Urinary bladder (tissue), 4 donors: ENCODE results near the gene GPS1. TPM values are rescaled to one million over a fixed set of nuclear protein-coding genes. Genes with fewer than 3 reads are reported as not detected.

Experiments
- DNase-seq: peaks from one replicate; pipeline ENCODE4 v3.0.0-alpha.2; 2015; ENCODE audit errors: extremely low spot score
- H3K27ac ChIP-seq: one replicate; pipeline ENCODE4 v1.5.1; 2013; ENCODE audit warnings: low read depth, mild to moderate bottlenecking, moderate library complexity
- H3K36me3 ChIP-seq: one replicate; pipeline ENCODE4 v1.6.1; 2013; ENCODE audit warnings: mild to moderate bottlenecking, moderate library complexity; ENCODE audit not compliant: insufficient read depth
- H3K4me1 ChIP-seq: one replicate; pipeline ENCODE4 v1.6.1; 2013; ENCODE audit warnings: mild to moderate bottlenecking, moderate library complexity; ENCODE audit not compliant: insufficient read depth
- H3K4me3 ChIP-seq: one replicate; pipeline ENCODE4 v1.5.1; 2013; ENCODE audit warnings: low read depth, low read length
- WGBS: extraction: QIAGEN DNeasy Blood & Tissue Kit; methylation state at CpG from one replicate; pipeline ENCODE4 v1.1.7; 2013; 5-methylcytosine and 5-hydroxymethylcytosine counted together
- polyA plus RNA-seq: library from polyadenylated mRNA; stranded (reverse); fragments of 200-250 nt; gene quantifications from one replicate; pipeline ENCODE4 v1.2.3, GENCODE V29; 2013
- total RNA-seq: library from RNA; depleted of rRNA; stranded (reverse); fragments of >200 nt; gene quantifications from one replicate; pipeline ENCODE4 v1.2.3, GENCODE V29; 2014
- donor health status: healthy with polysubstance abuse.
- donor health status: healthy.

GPS1 gene
- total and polyA plus RNA-seq, 2 donors: 37.3 to 95.4 TPM

DNA sequence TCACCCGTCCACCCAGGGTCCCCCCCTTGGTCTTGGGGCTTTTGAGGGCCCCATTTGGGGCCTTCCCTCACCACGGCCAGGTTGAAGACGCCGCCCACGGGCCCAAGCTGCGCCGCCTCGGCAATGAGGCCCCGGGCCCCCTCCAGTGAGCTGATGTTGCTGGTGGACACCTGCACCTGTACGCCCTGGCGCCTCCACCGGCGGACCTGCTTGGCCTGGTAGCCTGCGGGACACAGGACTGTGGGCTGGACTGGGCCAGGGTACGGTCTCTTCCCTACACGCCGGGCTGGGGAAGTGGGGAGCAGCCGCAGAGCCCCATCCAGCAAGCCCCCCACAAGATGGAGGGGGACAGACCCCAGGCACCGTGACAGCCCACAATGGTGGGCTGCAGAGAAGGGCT, 30.8 kb downstream of the GPS1 start:
- WGBS: 94% methylated on average over 19 of the region's 19 CpGs
- Histone ChIP-seq H3K4me3 (no peak overlapping the region), H3K4me1 (no peaks in the 10 kb centered on the region), H3K27ac (no peak overlapping the region), H3K36me3 (peaks cover 35% of the 10 kb centered on the region)
- no peak for DNase-seq

DNA sequence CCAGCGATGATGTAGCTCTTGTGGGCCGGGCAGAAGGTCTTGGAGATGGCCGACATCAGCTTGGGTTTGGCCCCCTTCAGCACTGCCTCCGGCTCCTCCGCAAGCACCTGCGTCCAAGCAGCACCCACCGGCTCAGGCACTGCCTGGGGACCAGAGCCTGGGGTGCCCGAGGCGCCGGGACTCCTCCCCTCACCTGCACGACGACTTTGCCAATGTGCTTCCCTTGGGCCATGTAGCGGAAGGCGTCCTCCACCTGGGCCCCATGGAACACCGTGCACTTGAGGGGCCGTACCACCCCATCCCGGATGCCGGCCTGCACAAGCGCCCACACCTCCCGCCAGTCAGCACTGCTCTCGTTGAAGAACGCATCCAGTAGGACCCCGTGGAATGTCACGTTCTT, 31.3 kb downstream of the GPS1 start:
- Histone ChIP-seq H3K4me3 (no peak overlapping the region), H3K27ac (no peak overlapping the region), H3K36me3 (peaks cover 36% of the 10 kb centered on the region), H3K4me1 (no peaks in the 10 kb centered on the region)
- 93% methylated on average over 24 of the region's 24 CpGs for WGBS
- DNase-seq: no peak

DNA sequence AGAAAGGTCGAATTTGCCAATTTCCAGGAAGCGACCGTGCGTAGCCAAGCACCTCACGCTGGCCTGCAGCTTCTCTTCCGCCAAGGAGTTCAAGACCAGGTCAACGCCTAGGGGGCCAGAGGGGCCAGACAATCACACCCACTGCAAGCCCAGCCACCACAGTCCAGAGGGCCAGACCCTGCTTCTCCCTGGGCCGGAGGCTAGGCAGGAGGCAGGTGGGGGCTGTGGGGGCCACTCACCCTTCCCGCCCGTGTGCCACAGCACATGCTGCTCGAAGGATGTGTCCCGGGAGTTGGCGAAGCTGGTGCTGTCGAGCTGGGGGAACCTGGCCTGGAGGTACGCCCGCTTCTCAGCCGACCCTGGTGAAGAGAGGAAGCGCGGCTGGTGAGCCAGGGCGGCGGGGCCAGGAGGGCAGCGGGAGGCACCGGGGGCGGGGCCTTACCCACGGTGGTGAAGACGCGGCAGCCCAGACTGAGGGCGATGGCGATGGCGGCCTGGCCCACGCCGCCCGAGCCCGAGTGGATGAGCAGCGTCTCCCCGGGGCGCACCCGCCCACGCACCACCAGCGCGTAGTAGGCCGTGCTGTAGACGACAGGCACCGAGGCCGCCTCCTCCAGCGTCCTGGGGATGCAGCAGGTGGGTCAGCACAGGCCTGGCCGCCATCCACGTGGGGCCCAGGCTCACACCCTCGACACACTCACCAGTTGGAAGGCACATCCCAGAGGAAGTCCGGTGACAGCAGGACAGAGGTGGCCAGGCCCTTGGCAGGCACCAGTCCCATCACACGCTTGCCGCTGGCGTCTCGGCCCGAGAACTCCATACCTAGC, 32.0 kb downstream of the GPS1 start:
- Histone ChIP-seq H3K27ac (no peak overlapping the region), H3K36me3 (peaks cover 36% of the 10 kb centered on the region), H3K4me1 (no peaks in the 10 kb centered on the region), H3K4me3 (no peak overlapping the region)
- DNase-seq: no peak
- WGBS: 93% methylated on average over 55 of the region's 55 CpGs

DNA sequence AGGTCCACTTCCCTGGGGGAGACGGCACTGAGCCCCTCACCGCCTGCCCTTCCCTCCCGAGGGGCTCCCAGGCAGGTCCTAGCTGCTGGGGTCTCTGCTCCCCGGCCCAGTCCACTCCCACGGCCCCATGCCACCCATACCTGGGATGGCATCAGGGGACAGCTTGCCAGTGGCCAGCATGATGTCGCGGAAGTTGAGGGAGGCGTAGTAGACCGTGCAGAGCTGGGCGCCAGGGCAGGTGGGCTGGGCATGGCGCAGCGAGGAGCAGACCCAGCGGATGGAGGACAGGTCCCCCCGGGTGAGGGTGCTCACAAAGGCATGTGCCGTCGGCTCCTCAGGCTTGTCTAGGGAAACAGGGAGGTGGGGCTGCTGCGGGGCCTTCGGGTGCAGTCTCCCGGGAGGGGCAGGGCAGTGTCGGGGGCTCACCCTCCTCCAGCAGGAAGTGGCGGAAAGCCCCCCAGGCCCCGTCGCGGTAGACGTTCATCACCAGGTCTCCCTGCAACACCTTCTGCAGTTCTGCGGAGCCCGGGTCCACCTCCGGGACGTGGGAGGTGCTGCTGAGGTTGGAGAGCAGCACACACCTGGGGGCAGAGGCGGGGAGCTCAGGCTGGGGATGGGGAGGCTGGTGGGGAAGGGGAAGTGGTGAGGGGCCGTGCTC, 32.8 kb downstream of the GPS1 start:
- Histone ChIP-seq H3K4me3 (no peak overlapping the region), H3K4me1 (no peaks in the 10 kb centered on the region), H3K27ac (no peak overlapping the region), H3K36me3 (peaks cover 34% of the 10 kb centered on the region)
- DNase-seq: no peak
- 93% methylated on average over 31 of the region's 31 CpGs for WGBS

DNA sequence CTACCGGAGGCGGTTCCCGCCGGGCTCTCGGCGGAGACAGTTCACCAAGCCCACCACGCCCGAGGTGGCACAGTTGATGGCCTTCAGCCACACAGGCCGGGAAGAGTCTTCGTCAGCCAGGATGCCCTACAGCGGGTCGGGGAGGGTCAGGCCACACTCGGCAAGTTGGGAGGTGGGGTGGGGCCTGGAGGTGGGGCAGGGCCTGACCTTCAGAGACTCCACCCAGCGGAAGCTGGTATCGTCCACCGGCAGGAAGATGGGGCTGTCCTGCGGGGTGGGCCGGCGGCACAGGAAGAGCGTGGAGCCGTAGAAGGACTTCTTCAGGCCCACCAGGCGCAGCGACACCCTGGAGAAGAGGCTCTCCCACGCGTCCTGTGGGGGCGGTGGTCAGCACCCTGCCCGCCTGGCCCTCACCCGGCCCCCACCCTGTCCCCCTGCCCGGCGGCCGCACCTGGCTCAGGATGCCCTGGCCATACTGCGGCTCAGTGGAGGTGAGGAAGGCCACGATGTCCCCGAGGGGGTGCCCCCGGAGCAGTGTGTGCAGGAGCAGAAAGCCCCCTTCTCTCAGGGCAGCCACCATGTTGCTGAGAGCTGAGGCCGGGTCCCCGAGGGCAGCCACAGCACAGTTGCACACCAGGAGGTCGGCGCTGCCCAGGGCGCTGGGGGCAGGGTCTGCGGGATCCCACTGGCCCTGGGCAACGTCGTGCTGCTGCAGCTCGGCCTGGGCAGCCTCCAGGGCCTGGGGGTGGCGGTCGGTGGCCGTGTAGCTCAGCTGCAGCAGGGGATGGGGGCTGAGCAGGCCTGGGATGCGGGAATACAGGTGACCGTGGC, 33.5 kb downstream of the GPS1 start:
- Histone ChIP-seq H3K27ac (no peak overlapping the region), H3K4me3 (no peak overlapping the region), H3K36me3 (peaks cover 34% of the 10 kb centered on the region), H3K4me1 (no peaks in the 10 kb centered on the region)
- WGBS: 89% methylated on average over 49 of the region's 49 CpGs
- DNase-seq: no peak

DNA sequence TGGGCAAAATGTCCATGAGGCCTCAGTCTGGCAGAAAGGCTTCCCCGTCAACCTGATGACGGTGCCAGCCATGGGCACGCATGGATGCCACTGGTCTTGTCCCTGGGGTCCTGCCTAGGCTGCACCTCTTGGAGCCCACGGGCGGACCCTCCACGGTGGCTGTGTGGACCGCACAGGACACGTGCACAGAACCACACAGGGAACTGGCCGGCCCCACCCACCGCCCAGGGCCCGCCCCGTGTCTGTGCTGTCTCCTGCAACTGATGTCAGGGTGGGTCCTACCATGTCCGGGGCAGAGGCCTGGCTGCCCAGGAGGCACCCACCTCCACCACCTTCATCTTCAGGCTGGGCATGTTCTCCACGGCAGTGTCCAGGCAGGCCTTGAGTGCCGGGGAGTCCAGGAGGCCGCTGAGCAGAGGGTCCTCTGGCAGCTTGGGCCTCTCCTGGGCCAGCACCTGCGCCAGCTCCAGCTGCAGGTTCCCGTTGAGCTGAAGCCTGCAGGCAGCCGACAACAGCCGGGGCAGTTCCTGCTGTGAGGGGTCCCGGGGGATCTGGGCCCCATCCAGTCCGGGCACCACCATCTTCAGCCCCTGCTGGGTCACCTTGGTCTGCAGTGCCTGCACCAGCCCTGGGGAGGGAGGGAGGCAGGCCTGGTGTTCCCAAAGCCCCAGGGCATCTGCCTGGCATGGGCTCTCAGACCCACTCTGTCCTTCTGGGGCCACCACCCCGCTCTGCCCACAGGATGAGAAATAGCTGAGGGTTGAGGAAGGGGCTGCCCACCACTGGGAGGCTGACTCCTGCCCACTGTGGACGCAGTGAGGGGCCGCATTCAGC, 34.5 kb downstream of the GPS1 start:
- no peaks in the 10 kb centered on the region for H3K4me1 ChIP-seq
- 91% methylated on average over 25 of the region's 25 CpGs for WGBS
- H3K27ac ChIP-seq: no peak overlapping the region
- no peak overlapping the region for H3K4me3 ChIP-seq
- peaks cover 37% of the 10 kb centered on the region for H3K36me3 ChIP-seq
- DNase-seq: no peak

DNA sequence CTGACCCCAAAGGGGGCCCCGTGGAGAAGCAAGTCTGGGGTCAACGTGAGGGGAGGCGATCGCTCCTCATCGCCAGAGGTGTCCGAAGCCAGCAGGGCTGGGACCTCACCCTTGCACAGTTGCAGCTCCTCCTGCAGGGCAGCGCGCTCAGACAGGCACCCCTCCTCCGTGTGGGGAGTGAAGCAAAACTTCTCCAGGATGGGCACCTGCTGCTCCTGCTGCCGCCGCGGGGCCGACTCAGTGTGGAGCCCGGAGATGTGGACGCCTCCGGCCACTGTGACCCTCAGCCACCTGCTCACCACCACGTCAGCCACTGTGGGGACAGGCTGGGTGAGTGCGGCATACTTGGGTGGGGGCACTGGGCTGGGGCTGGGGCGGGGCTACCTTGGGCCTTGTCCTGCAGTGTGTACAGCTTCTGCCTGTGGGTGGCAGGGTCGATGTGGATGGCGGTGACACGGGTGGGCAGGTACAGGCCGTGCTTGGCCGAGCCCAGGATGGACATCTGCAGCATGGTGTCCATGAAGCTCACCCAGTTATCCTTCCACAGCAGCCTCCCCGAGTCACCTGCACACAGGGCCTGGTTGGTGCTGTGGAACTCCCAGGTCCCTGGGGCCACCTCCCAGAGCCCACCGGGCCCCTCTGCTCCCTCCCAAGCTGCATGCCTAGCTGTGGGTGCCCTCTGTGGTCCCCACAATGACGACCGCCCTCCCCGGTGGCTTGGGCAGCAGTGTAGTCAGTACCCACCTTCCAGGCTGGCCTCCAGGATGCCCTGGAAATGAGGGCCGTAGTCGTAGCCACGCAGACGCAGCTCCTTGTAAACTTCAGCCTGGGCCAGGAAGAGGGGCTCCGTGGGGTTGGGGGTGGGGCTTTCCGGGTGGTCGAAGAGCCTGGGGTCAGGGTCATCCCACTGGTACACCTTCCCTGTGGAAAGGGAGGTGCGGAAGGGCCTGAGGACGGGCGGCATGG, 35.5 kb downstream of the GPS1 start:
- DNase-seq: no peak
- no peak overlapping the region for H3K4me3 ChIP-seq
- H3K27ac ChIP-seq: no peak overlapping the region
- peaks cover 34% of the 10 kb centered on the region for H3K36me3 ChIP-seq
- H3K4me1 ChIP-seq: no peaks in the 10 kb centered on the region
- WGBS: 89% methylated on average over 39 of the region's 39 CpGs

DNA sequence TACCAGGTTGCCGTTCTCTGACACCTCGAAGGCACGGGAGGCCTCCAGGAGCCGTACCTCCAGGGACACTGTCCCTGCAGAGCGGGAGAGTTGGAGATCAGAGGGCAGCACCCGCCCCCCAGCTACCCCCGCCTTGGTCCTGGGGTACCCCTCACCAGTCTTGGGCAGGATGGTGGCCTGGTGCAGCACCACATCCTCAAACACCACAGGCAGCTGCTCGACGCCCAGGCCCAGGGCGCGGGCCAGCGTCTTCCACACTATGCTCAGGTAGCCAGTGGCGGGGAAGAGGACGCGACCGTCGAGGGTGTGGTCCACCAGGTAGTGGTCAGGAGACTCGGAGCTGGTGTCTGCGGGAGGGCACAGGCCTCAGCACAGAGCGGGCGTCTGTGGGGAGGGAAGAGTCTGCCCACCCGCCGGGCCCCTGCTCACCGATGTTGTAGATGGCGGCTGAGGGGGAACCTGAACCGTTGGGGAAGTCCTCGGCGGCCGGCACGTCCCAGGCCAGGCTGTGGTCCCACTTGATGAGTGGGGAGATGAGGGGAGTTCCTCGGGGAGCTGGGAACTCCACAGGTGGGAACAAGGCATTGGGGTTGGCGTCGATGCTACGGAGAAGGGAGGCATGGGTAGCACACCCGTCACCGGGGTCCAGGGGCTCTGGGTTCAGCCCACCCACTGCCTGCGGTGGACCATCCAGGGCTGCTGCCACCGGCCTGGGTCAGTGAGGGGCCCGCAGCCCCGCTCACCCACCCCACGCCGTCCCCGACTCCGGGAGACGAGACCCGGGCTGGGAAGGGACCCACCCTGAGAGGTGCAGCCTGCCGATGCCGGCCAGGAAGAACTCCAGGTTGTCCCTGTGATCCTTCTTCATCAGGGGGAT, 36.5 kb downstream of the GPS1 start:
- Histone ChIP-seq H3K36me3 (peaks cover 29% of the 10 kb centered on the region), H3K4me3 (no peak overlapping the region), H3K27ac (no peak overlapping the region), H3K4me1 (no peaks in the 10 kb centered on the region)
- no peak for DNase-seq
- 95% methylated on average over 48 of the region's 48 CpGs for WGBS

DNA sequence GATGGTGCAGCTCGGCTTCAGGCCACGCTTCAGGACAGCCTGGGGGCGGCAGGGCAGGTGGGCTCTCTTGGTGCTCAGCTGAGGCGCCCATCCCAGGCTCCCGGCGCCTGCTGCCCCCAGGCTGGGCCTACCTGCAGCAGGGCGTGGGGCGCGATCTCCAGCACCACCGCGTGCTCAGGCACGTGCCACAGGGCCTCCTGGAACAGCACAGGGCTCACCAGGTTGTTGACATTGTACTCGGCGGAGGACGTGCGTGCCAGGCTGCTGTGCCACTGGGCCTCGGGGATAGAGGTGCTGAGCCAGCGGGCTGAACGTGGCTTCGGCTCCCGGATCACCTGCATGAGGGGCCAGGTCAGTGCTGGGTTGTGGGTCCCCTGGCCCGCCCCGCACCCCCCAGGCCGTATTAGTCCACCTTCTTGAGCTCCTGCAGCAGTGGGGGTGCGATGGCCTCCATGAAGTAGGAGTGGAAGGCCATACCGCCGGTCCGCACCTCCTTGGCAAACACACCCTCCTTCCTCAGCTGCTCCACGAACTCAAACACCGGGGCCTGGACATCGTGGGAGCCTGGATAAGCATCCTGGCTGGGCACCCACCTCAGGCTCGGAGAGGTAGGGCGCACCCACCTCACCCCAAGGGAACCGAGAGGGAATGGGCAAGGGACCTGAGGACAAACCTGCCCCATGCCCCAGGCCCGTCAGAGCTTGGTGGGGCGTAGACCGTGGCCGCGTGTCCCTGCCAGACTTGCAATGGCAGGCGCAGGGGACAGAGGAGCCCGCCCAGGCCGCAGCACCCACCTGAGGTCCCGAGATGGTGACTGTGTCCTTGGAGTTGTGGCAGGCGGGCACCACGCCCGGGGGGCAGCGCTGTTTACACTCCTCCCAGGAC, 37.4 kb downstream of the GPS1 start:
- no peak for DNase-seq
- WGBS: 94% methylated on average over 47 of the region's 47 CpGs
- Histone ChIP-seq H3K27ac (no peak overlapping the region), H3K4me1 (no peaks in the 10 kb centered on the region), H3K36me3 (peaks cover 21% of the 10 kb centered on the region), H3K4me3 (no peak overlapping the region)

DNA sequence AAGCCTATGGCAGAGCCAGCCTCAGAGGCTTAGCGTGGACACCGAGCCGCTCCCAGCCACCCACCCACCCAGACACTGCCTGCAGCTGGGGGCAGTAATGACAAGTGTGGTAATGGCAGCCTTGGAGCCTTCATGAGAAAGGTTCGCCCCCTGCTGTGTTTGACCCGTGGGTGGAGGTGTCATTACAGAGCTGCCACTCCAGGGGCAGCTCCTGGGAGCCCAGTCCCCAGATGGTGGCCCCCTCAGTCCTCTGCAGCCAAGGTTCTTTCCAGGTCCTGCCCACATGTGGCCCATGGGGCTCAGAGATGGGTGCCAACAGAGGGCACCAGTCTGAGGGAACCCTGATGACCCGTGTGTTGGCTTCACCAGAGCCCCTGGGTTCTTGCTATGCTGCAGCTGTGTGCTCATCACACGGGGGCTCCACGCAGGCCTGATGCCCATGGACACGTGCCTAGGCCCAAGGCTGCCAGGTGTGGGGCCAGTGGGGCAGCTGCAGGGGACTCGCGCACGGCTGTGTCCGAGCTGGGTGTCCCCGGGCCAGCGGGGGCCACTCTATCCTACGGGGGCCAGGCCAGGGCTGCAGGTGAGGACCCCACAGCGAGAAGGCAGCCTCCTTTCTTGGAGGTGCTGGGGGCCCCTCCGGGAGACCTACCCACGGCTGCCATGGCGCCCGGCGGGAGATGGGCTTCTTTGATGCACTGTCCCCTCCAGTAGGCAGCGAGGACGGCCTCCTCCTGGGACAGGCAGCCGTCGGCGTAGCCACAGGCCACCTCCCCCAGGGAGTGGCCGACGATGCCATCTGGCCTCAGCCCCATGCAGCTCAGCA, 38.2 kb downstream of the GPS1 start:
- Histone ChIP-seq H3K4me3 (no peak overlapping the region), H3K4me1 (no peaks in the 10 kb centered on the region), H3K27ac (no peak overlapping the region), H3K36me3 (peaks cover 18% of the 10 kb centered on the region)
- DNase-seq: no peak
- WGBS: 89% methylated on average over 29 of the region's 29 CpGs
